Choroid plexus epithelial cell (primary cell): Measurements from ENCODE around the gene RAB35.

Source experiments
- DNase-seq: peaks from one replicate; pipeline ENCODE4 v3.0.0-alpha.2; 2010; ENCODE audit warnings: low read depth
- H3K4me3 ChIP-seq: 2 replicates; pipeline ENCODE4 v1.5.1; 2011; ENCODE audit warnings: low read depth, mild to moderate bottlenecking, control low read depth, low read length, moderate library complexity
- TF ChIP-seq, protein P1 (sequence below): conservative IDR thresholded peaks from 2 replicates; pipeline ENCODE4 v1.5.1; 2011; ENCODE audit warnings: low read depth, mild to moderate bottlenecking, control low read depth, inconsistent platforms, low read length, moderate library complexity

Gene RAB35

GRCh38 chr12:120078868-120079267 is 37.7 kb downstream of the RAB35 start:
- no peak for DNase-seq
- no peak overlapping the region for H3K4me3 ChIP-seq
- TF ChIP-seq, protein P1, sequence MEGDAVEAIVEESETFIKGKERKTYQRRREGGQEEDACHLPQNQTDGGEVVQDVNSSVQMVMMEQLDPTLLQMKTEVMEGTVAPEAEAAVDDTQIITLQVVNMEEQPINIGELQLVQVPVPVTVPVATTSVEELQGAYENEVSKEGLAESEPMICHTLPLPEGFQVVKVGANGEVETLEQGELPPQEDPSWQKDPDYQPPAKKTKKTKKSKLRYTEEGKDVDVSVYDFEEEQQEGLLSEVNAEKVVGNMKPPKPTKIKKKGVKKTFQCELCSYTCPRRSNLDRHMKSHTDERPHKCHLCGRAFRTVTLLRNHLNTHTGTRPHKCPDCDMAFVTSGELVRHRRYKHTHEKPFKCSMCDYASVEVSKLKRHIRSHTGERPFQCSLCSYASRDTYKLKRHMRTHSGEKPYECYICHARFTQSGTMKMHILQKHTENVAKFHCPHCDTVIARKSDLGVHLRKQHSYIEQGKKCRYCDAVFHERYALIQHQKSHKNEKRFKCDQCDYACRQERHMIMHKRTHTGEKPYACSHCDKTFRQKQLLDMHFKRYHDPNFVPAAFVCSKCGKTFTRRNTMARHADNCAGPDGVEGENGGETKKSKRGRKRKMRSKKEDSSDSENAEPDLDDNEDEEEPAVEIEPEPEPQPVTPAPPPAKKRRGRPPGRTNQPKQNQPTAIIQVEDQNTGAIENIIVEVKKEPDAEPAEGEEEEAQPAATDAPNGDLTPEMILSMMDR = no peak

GRCh38 chr12:120077260-120077659 is 39.3 kb downstream of the RAB35 start:
- H3K4me3 ChIP-seq = no peak overlapping the region
- TF ChIP-seq, protein P1 = no peak
- no peak for DNase-seq

DNA sequence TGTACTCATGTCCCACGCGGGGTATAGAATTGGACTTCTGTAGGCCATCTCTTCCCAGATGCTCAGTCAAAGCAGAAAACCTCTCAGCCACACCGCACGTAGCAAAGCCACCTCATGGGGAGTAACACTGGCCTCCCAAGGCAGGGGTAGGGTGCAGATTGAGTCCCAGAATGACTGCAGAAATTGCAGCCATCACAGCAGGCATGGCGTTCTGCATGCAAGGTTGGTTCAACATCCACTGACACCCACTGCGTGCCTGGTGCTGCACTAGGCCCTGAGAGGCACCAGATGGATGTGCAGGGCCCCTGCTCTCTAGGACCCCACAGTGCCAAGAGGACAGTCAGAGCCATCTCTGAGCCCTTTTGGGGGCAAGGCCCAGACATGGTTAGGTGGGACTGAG is 39.9 kb downstream of the RAB35 start:
- TF ChIP-seq, protein P1 = no peak
- DNase-seq = no peak

DNA sequence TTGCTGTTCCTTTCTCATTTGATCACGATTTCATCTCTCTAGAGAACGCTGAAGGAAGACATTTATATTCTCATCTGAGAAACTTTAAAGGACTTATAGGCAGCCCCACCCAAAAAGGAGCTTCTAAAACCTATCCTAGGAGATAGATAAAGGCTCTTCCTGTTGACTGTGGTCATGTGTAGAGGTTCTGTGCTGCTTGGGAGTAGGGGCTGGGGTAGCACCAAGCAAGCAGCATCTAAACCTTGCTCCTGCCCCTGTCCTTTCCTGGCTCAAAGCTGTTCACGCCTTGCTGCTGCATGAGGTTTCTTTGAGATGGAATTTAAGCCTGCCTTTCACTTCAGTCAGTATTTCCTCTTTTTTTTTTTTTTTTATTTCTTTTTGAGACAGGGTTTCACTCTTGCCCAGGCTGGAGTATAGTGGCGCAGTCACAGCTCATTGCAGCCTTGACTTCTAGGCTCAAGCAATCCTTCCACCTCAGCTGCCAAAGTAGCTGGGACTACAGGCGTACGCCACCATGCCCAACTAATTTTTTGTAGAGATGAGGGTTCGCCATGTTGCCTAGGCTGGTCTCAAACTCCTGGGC is 41.4 kb downstream of the RAB35 start:
- no peak for DNase-seq
- TF ChIP-seq, protein P1 = no peak
- no peak overlapping the region for H3K4me3 ChIP-seq

More for the DNA sequence above, 39.9 kb downstream of the RAB35 start:
- no peak overlapping the region for H3K4me3 ChIP-seq

- TF ChIP-seq, protein P1 = no peak
- no peak overlapping the region for H3K4me3 ChIP-seq
- no peak for DNase-seq
Observed at GRCh38 chr12:120072472-120073249, 43.9 kb downstream of the RAB35 start.

DNA sequence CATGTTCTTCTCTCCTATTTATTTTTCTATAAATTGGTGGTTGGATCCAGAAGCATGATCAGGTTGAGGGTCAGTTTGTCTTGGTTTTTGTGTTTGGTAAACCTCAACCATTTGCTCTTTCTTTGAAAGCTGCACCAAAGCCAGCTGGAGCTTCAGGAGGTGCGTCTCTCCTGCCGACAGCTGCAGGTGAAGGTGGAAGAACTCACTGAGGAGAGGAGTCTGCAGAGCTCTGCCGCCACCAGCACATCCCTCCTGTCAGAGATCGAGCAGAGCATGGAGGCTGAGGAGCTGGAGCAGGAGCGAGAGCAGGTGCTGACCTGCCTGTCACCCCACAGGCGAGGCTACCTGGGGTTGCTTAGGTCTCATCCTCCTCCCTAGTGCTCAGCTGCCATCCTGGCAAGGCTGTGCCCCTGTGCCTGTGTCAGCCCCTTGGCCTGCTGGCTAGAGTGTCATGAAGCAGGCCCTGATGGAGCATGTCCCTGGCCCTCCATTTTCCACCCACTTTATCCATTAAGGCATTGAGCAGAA is 45.0 kb downstream of the RAB35 start:
- no peak for DNase-seq
- TF ChIP-seq, protein P1 = no peak

More for the DNA sequence above, 45.0 kb downstream of the RAB35 start:
- no peak overlapping the region for H3K4me3 ChIP-seq
